GM13976 (cell line): ENCODE data around the gene ASB7.

Experiments
- DNase-seq: peaks from one replicate; pipeline ENCODE4 v3.0.0; 2012; ENCODE audit warnings: low spot score
- in situ Hi-C: fragments of 300-500 bp; cut with MboI; formaldehyde crosslinking; loops from one replicate; pipeline ENCODE4 v1.12.0; 2022; ENCODE audit warnings: low sequenced_read_pairs, mixed read lengths, inconsistent platforms; ENCODE audit not compliant: unreplicated experiment
- TF ChIP-seq, protein P1 (sequence below): IDR thresholded peaks from 2 replicates; pipeline ENCODE4 v1.5.1; 2012; ENCODE audit warnings: borderline replicate concordance, mild to moderate bottlenecking; ENCODE audit not compliant: insufficient read depth; ENCODE audit errors: extremely low read depth, missing control alignments, control extremely low read depth

The ASB7 gene

DNA sequence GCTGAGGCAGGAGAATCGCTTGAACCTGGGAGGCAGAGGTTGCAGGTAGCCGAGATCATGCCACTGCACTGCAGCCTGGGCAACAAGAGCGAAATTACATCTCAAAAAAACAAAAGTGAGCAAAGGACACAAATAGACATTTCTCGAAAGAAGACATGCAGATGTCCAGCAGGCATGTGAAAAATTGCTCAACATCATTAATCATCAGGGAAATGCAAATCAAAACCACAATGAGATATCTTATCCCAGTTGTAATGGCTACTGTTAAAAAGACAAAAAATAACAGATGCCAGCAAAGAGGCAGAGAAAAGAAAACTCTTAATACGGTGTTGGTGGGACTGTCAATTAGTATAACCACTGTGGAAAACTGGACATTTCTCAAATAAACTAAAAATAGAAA, 20.9 kb downstream of the ASB7 start:
- DNase-seq: no peak
- TF ChIP-seq, protein P1, sequence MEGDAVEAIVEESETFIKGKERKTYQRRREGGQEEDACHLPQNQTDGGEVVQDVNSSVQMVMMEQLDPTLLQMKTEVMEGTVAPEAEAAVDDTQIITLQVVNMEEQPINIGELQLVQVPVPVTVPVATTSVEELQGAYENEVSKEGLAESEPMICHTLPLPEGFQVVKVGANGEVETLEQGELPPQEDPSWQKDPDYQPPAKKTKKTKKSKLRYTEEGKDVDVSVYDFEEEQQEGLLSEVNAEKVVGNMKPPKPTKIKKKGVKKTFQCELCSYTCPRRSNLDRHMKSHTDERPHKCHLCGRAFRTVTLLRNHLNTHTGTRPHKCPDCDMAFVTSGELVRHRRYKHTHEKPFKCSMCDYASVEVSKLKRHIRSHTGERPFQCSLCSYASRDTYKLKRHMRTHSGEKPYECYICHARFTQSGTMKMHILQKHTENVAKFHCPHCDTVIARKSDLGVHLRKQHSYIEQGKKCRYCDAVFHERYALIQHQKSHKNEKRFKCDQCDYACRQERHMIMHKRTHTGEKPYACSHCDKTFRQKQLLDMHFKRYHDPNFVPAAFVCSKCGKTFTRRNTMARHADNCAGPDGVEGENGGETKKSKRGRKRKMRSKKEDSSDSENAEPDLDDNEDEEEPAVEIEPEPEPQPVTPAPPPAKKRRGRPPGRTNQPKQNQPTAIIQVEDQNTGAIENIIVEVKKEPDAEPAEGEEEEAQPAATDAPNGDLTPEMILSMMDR: no peak
- in situ Hi-C loops: no loop called here

DNA sequence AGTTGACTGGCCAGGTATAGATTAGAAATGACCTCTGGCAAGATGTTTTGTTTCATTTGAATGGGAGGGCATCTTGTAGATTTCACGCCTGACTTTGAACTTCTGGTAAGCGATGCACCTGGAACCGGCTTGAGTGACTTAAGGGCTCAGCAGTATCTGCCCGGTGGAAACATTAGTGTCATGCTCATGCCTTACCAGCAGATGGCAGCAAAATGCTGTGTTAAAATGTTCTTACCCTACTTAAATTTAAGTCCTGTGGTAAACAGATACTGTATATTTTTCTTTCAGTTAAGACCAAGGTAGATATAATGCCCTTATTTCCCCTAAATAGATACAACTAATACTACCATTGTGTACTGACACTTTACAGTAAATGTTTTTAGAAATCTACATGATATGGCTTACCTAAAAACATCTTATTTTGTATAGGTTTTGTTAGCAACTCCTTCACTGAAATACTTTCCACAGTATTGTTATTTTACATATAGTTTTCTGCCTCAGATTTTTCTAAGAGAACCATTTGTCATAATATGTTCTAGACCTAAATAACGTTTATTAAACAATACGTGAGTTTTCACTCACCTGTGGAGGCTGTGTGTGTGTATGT, 25.5 kb downstream of the ASB7 start:
- peak; percentile 64 for DNase-seq
- in situ Hi-C loops: loop anchor here (25.0 kb wide), 2 partner anchors 384 to 634 kb away; partner anchors contain the start of gene CHSY1
- TF ChIP-seq, protein P1: peak; percentile 82

DNA sequence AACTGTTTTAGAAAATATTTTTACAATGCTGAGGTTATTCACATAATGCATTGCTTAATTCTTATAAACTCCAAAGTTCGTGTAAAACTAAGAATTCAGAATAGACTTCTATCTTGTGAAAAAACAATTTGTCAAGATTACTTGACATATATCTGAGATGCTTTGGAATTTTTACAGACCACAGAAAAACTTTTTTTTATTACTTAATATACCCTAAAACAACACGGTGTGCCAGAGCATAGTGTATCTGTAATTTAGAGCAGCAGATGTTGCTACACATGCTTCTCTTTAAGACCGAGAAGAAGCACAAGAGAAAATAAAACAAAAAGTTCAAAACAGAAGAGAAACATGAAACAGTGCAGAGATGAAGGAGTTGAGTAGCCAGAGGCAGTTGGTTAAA, 26.4 kb downstream of the ASB7 start:
- DNase-seq: no peak
- in situ Hi-C loops: loop anchor here (25.0 kb wide), 2 partner anchors 384 to 634 kb away; partner anchors contain the start of gene CHSY1
- TF ChIP-seq, protein P1: no peak

DNA sequence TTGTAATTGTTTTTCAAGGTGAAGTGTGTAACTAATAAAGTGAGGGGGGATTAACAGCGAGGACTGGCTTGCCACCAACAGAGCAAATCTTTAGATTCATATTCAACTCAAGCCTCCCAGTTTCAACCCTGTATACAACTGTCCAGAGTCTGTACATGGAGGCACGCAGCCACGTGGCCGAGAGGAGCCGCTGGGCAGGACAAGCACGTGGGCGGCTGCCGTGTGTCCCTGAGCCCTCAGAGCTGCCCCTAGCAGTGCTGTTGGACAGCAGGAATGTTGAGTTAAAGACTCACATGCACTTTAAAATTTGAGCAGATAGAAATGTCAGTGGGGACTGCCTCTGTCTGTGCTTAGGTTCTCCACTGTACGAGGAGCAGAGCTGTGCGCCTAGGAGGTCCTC, 29.4 kb downstream of the ASB7 start:
- DNase-seq: no peak
- TF ChIP-seq, protein P1: no peak
- in situ Hi-C loops: loop anchor here (10.0 to 25.0 kb wide), 3 partner anchors 243 to 630 kb away; partner anchors contain the start of genes ALDH1A3 and CHSY1

DNA sequence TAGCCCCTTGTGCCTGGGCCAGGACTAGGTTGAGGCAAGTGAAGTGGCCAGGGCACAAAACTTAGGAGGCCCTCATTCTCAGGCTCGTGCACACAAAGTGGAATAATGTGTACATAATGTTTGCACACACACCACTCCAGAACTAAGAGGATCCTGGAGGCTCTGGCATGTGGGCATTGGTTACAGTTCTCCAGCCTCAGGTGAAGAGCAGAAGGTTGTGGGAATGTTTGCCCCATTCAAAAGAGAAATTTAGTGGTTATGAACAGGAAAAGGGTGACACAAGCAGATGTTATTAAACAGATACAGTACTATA, 31.3 kb downstream of the ASB7 start:
- in situ Hi-C loops: loop anchor here (10.0 to 25.0 kb wide), 3 partner anchors 241 to 629 kb away; partner anchors contain the start of genes ALDH1A3 and CHSY1
- TF ChIP-seq, protein P1: no peak
- DNase-seq: no peak

DNA sequence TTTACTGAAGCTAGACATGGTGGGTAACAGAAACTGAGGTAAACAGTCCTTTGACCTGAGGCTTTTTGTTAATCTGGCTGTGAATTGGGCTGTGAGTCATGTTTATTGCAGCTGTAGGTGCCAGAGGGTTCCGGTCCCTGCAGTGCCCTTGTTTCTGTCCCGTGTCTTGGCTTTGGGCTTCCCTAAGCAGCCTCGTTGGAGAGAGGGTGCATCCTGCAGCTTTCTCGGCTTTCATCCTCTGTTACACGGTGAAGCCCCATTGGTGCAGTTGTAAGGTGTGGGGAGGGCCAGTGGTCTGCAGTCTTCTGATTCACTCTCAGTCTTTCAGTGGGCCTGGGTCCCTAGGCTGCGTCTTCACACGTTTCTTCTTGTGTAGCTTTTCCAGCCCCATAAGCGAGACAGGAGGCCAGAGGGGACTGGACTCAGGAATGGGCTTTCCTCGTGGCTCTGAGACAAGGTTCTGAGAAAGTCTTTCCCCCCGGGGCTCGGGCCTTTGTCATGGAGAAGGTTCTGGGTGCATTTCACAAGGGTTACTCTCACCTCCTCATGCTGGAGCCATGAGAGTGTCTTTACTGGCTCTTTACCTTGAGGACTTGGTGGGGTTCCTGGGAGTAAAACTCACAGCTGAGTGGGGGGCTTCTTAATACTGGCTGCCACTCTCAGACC, 33.1 kb downstream of the ASB7 start:
- TF ChIP-seq, protein P1: no peak
- DNase-seq: no peak
- in situ Hi-C loops: loop anchor here (10.0 to 25.0 kb wide), 3 partner anchors 239 to 627 kb away; partner anchors contain the start of genes ALDH1A3 and CHSY1
